Measurements from ENCODE around the gene TMEM217. TPM values are rescaled to one million over a fixed set of nuclear protein-coding genes. Genes with fewer than 3 reads are reported as not detected.

TMEM217 gene
- total RNA-seq, 1 donor from 2014 or later: not detected

- no peaks in the 10 kb centered on the region for H3K9me3 ChIP-seq
- DNase-seq (ENCODE audit: extremely low spot score in 2 of 2): no peak
- no peaks in the 10 kb centered on the region for H3K27me3 ChIP-seq
- TF ChIP-seq POLR2A (IDR thresholded peaks at IDR 0.05): no peak
- no peak for TF ChIP-seq CTCF (IDR thresholded peaks at IDR 0.05)
- no peak for TF ChIP-seq POLR2AphosphoS5 (IDR thresholded peaks at IDR 0.05; ENCODE audit: insufficient read depth in 1 of 2, low read depth in 1 of 2)
- intact Hi-C loops (cut with DNase I): no loop called here
- H3K4me3 ChIP-seq: no peak overlapping the region
- H3K27ac ChIP-seq: no peak overlapping the region
- H3K4me1 ChIP-seq: peaks cover 55% of the 10 kb centered on the region
- no peaks in the 10 kb centered on the region for H3K36me3 ChIP-seq
Observed at GRCh38 chr6:37261198-37261597, 3.3 kb upstream of the TMEM217 start.

GRCh38 chr6:37260444-37260843 lies 2.5 kb upstream of the TMEM217 start:
- no peaks in the 10 kb centered on the region for H3K27me3 ChIP-seq
- no peak for DNase-seq (ENCODE audit: extremely low spot score in 2 of 2)

GRCh38 chr6:37260040-37260439 lies 2.1 kb upstream of the TMEM217 start:
- H3K27me3 ChIP-seq: no peaks in the 10 kb centered on the region
- H3K27ac ChIP-seq: no peak overlapping the region
- no peaks in the 10 kb centered on the region for H3K9me3 ChIP-seq
- H3K4me1 ChIP-seq: peaks cover 55% of the 10 kb centered on the region
- no peak for DNase-seq (ENCODE audit: extremely low spot score in 2 of 2)
- intact Hi-C loops (cut with DNase I): no loop called here
- H3K4me3 ChIP-seq: no peak overlapping the region
- TF ChIP-seq POLR2AphosphoS5 (IDR thresholded peaks at IDR 0.05; ENCODE audit: insufficient read depth in 1 of 2, low read depth in 1 of 2): no peak
- no peaks in the 10 kb centered on the region for H3K36me3 ChIP-seq

More at GRCh38 chr6:37260444-37260843, 2.5 kb upstream of the TMEM217 start:
- TF ChIP-seq POLR2AphosphoS5 (IDR thresholded peaks at IDR 0.05; ENCODE audit: insufficient read depth in 1 of 2, low read depth in 1 of 2): no peak
- no peak for TF ChIP-seq POLR2A (IDR thresholded peaks at IDR 0.05)
- no peak for TF ChIP-seq CTCF (IDR thresholded peaks at IDR 0.05)
- Histone ChIP-seq H3K4me1 (peaks cover 55% of the 10 kb centered on the region), H3K4me3 (no peak overlapping the region), H3K36me3 (no peaks in the 10 kb centered on the region), H3K9me3 (no peaks in the 10 kb centered on the region), H3K27ac (no peak overlapping the region)
- intact Hi-C loops (cut with DNase I): no loop called here

GRCh38 chr6:37259191-37259590 lies 1.2 kb upstream of the TMEM217 start:
- H3K4me1 ChIP-seq: peaks cover 55% of the 10 kb centered on the region
- no peaks in the 10 kb centered on the region for H3K27me3 ChIP-seq
- no peaks in the 10 kb centered on the region for H3K36me3 ChIP-seq
- no peak for DNase-seq (ENCODE audit: extremely low spot score in 2 of 2)
- H3K27ac ChIP-seq: no peak overlapping the region
- H3K4me3 ChIP-seq: no peak overlapping the region
- no peaks in the 10 kb centered on the region for H3K9me3 ChIP-seq
- intact Hi-C loops (cut with DNase I): no loop called here
- no peak for TF ChIP-seq POLR2AphosphoS5 (IDR thresholded peaks at IDR 0.05; ENCODE audit: insufficient read depth in 1 of 2, low read depth in 1 of 2)
- TF ChIP-seq POLR2A (IDR thresholded peaks at IDR 0.05): no peak
- no peak for TF ChIP-seq CTCF (IDR thresholded peaks at IDR 0.05)

- peak overlapping the region; percentile 64 to 80 for H3K4me3 ChIP-seq
- TF ChIP-seq CTCF (IDR thresholded peaks at IDR 0.05) (no peak), POLR2A (IDR thresholded peaks at IDR 0.05) (no peak), POLR2AphosphoS5 (IDR thresholded peaks at IDR 0.05; ENCODE audit: insufficient read depth in 1 of 2, low read depth in 1 of 2) (no peak)
Observed at GRCh38 chr6:37258405-37259105, 611 bp upstream of the TMEM217 start.

More at GRCh38 chr6:37258405-37259105, 611 bp upstream of the TMEM217 start:
- intact Hi-C loops (cut with DNase I): no loop called here
- no peaks in the 10 kb centered on the region for H3K27me3 ChIP-seq
- H3K27ac ChIP-seq: peak overlapping the region; percentile 77
- no peaks in the 10 kb centered on the region for H3K36me3 ChIP-seq
- no peak for DNase-seq (ENCODE audit: extremely low spot score in 2 of 2)
- no peaks in the 10 kb centered on the region for H3K9me3 ChIP-seq
- peaks cover 53% of the 10 kb centered on the region for H3K4me1 ChIP-seq
